ENCODE results near the gene CALHM3.

DNA sequence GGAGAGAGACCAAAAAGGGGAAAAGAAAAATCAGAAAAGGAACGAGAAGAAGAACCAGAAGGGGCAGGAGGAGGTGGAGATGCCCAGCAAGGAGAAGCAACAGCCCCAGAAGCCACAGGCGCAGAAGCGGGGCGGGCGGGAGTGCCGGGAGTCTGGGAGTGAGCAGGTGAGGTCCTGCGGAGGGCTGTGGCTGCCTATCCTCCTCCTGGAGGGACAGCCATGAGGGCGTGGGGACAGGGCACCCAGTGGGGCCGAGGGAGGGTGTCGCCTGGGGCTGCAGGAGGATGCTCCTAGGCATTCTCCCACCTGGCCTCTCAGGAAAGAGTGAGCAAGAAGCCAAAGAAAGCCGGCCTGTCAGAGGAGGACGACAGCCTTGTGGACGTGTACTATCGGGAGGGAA is 38.6 kb downstream of the CALHM3 start:
- TF ChIP-seq POLR2AphosphoS5 (IDR thresholded peaks at IDR 0.05; ENCODE audit: low read depth, low read length) (no peak; the same call in 1 of the 2 replicates), TAF1 (IDR thresholded peaks at IDR 0.05; ENCODE audit: low read depth, low read length) (no peak), PAX5 (IDR thresholded peaks at IDR 0.05; ENCODE audit: insufficient read depth, low read length, severe bottlenecking) (no peak), POLR2A (IDR thresholded peaks at IDR 0.05; ENCODE audit: low read depth, low read length) (no peak; the same call in 1 of the 2 replicates), SPI1 (IDR thresholded peaks at IDR 0.05; ENCODE audit: low read depth, low read length) (no peak), POU2F2 (IDR thresholded peaks at IDR 0.05; ENCODE audit: low read depth, low read length) (no peak)

Measured in GM12891 (cell line).